GM21619 (cell line): ENCODE data around the gene ALAD.

Experiments
- ATAC-seq: cut with Tn5 transposase; IDR thresholded peaks from one replicate; pipeline ENCODE4 v1.9.1; 2021; ENCODE audit not compliant: unreplicated experiment

Gene ALAD

GRCh38 chr9:113350107-113350661, 50.9 kb downstream of the ALAD start:
- no peak for ATAC-seq

- no peak for ATAC-seq
These were observed 51.5 kb downstream of the ALAD start, which contains the start of gene BSPRY for GRCh38 chr9:113349445-113350094. Gene BSPRY, plus strand, starts transcription at chr9:113349541. Its CDS starts 39 bp downstream, at chr9:113349580.

GRCh38 chr9:113349066-113349444, 52.0 kb downstream of the ALAD start:
- ATAC-seq: no peak

GRCh38 chr9:113348437-113348836, 52.6 kb downstream of the ALAD start:
- no peak for ATAC-seq

DNA sequence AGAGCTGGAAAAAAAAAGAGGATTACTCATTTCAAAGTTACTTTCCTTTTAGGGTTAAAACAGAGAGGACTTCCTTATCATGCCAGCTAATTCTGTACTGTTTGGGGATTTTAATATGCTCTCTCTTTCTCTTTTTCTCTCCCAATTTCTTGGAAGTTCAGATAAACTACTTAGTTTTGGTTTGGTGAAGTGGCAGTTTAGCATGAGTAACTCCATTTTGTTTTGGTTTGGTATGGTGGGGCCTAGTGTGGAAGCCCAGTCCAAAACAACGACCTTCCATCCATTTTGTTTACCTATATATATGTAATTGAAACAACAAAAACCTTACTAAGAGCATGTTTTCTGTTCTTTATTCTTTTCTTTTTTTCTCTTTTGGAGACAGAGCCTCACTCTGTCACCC, 55.4 kb downstream of the ALAD start:
- ATAC-seq: no peak

- ATAC-seq: no peak
These were observed 55.9 kb downstream of the ALAD start for GRCh38 chr9:113345190-113345589.

DNA sequence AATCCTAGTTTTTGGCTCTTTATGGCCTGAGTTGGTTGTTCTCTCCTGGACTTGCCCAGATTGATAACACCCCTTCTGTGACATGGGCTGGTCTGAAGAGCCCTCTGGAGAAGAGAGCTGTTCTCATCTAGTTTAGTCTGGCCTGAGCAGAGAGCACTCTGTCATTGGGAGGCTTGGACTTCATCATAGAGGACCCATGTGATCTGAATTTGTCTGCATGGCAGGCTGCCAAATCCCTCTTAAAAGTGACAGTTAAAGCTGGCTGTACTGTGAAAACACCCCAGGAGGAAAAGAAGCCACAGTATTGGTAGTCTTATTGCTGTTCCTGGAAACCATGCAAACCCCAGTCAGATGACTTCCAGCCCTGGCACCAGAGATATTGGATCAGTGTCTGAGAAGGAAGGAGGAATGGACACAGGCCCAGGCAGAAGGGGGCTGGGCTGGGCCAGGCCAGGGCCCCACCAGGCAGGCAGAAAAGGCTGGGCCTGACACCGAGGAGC, 57.3 kb downstream of the ALAD start:
- no peak for ATAC-seq

- ATAC-seq: no peak
These were observed 59.2 kb downstream of the ALAD start for GRCh38 chr9:113341712-113342410.

DNA sequence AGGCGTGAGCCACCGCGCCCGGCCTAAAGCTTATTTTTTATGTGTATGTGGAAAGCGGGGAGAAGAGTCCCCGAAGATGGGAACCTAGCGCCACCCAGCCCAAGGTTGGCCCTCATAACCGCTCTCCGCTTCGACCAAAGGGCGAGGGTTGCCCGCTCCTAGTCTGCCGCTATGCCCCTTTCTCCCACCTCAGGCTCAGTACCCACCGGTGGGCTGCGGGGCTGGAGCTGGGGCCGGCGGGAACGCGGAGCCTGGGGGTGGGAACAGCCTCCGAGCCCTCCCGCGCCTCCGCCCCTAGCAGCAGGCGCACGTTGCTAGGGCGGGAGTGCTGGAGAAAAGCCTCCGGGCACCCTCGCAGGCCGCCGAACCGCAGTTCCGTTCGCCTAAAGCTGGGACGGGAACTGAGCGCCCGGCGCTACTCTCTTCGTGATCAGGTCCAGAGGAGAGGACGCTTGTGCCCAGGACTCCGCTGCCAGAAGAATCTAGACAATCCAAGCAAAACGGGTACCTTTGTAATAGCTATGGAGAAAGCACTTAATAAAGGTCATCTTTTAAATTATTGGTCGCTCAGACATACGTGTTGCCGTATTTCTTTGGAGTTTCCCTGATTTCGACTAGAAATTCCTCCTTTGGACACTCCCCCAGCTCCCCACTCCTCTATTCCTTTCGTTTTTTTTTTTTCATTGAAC, 60.9 kb downstream of the ALAD start, which contains the start of gene WDR31:
WDR31 (minus strand) TSS at position 265 of the 689 bp plus-strand sequence. CDS start 8,253 bp downstream, outside the sequence.
- ATAC-seq: peak; percentile 99

DNA sequence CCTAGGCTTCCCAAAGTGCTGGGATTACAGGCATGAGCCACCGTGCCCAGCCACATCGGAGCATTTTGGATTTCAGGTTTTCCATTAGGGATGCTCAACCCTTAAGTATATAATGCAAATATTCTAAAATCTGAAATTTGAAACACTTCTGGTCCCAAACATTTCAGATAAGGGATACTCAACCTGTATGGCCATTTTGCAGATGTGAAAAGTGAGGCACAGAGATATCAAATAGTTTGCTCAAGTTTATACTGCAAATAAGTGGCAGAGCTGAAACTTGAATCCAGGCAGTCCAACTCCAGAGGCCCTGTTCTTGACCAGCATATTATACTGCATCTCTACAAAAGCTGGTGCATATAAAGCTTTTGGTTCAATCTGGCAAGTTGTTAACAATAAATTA, 63.4 kb downstream of the ALAD start:
- ATAC-seq: no peak
